22Rv1 (cell line): ENCODE measurements around the gene GPATCH8.

Experiments used
- CTCF ChIP-seq: fragments of 450-650 bp; IDR thresholded peaks from 2 replicates; pipeline ENCODE4 v1.5.1; 2017; ENCODE audit warnings: mild to moderate bottlenecking
- ZFX ChIP-seq: fragments of 450-650 bp; IDR thresholded peaks from 2 replicates; pipeline ENCODE4 v1.6.1; 2017; ENCODE audit warnings: antibody characterized with exemption, borderline replicate concordance

- TF ChIP-seq CTCF (no peak), ZFX (no peak)
Measured at GRCh38 chr17:44432254-44433157, 70.7 kb downstream of the GPATCH8 start.
